ENCODE measurements around the gene APOBEC3B. TPM values are rescaled to one million over a fixed set of nuclear protein-coding genes. Genes with fewer than 3 reads are reported as not detected.
"Not testable (repeated sequence)": the region's sequence is repeated elsewhere in the genome, so short reads cannot be mapped to it uniquely, and the experiment has no call there.

APOBEC3B gene
- total RNA-seq, 2 experiments from 2014 or later, result not detected

DNA sequence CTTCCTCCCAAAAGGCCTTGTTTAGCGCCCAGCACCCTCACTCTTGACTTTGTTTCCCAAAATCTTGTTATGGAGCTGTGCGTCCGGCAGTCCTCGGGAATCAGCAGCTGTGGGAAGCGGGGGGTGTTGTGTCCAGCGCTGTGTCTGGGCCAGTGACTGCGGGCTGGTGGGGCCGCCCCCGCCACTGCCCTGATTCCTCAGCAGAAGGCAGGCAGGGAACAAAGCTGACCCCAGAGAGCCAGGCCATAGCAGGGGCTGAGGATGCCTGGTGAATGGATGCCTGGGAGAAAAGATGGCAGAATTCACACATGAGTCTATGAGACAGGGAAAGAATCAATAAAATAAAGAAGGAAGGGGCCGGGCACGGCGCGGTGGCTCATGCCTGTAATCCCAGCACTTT is 34.4 kb downstream of the APOBEC3B start:
- intact Hi-C loops (cut with DNase I, micrococcal nuclease), result loop anchor here in 1 of 2 experiments (5.0 kb wide), 1 partner anchor 61 kb away; the partner anchor contains the start of gene APOBEC3G
- TF ChIP-seq, protein P1, sequence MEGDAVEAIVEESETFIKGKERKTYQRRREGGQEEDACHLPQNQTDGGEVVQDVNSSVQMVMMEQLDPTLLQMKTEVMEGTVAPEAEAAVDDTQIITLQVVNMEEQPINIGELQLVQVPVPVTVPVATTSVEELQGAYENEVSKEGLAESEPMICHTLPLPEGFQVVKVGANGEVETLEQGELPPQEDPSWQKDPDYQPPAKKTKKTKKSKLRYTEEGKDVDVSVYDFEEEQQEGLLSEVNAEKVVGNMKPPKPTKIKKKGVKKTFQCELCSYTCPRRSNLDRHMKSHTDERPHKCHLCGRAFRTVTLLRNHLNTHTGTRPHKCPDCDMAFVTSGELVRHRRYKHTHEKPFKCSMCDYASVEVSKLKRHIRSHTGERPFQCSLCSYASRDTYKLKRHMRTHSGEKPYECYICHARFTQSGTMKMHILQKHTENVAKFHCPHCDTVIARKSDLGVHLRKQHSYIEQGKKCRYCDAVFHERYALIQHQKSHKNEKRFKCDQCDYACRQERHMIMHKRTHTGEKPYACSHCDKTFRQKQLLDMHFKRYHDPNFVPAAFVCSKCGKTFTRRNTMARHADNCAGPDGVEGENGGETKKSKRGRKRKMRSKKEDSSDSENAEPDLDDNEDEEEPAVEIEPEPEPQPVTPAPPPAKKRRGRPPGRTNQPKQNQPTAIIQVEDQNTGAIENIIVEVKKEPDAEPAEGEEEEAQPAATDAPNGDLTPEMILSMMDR (IDR thresholded peaks at IDR 0.05), result no peak
- Mint-ChIP-seq H3K4me3 (peak overlapping the region; percentile 20), H3K9me3 (no peaks in the 10 kb centered on the region), H3K36me3 (ENCODE audit: low read depth) (peaks cover 18% of the 10 kb centered on the region), H3K4me1 (ENCODE audit: low read depth) (peaks cover 59% of the 10 kb centered on the region), H3K27ac (no peak overlapping the region), H3K27me3 (no peaks in the 10 kb centered on the region)
- POLR2A ChIA-PET, result no interaction called here
- DNase-seq, result no peak
- CTCF ChIA-PET, result no interaction called here
- H3K9me3 ChIP-seq (ENCODE audit: control insufficient read depth in 1 of 2, insufficient read depth in 1 of 2, low read length in 2 of 2), result no peaks in the 10 kb centered on the region
- H3K4me3 ChIP-seq (ENCODE audit: low read length), result no peak overlapping the region
- H3K36me3 ChIP-seq (ENCODE audit: insufficient read depth, low read length), result peaks cover 10% of the 10 kb centered on the region
- H3K4me1 ChIP-seq (ENCODE audit: insufficient read depth, low read length), result peaks cover 58% of the 10 kb centered on the region
- no peak overlapping the region for H3K27ac ChIP-seq (ENCODE audit: low read depth in 1 of 2, low read length in 2 of 2)
- ATAC-seq (ENCODE audit: poor library complexity), result no peak
- H3K27me3 ChIP-seq (ENCODE audit: control insufficient read depth in 1 of 2, insufficient read depth in 2 of 2, low read length in 2 of 2), result no peaks in the 10 kb centered on the region

DNA sequence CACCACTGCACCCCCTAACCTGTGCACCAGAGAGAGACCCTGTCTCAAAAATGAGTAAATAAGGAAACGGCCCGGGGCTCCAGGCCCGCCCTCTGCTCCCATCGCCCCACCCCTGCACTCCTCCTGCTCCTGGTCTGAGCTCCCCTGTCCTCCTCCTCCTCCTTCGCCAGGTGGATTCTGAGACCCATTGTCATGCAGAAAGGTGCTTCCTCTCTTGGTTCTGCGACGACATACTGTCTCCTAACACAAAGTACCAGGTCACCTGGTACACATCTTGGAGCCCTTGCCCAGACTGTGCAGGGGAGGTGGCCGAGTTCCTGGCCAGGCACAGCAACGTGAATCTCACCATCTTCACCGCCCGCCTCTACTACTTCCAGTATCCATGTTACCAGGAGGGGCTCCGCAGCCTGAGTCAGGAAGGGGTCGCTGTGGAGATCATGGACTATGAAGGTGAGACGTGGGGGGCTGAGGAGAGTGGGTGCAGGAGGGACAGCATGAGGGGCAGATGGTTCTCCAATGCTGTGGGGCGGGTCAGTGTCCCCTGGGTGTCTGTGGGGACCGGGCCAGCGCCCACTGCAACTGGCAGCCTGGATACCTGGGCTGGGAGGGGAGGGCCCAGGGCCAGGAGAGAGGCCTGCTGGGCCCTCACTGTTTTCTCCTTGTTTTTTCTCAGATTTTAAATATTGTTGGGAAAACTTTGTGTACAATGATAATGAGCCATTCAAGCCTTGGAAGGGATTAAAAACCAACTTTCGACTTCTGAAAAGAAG is 35.6 kb downstream of the APOBEC3B start:
- H3K27ac Mint-ChIP-seq, result peak overlapping the region; percentile 67
- Histone ChIP-seq H3K4me3 (ENCODE audit: low read length) (no peak overlapping the region), H3K27me3 (ENCODE audit: control insufficient read depth in 1 of 2, insufficient read depth in 2 of 2, low read length in 2 of 2) (no peaks in the 10 kb centered on the region), H3K4me1 (ENCODE audit: insufficient read depth, low read length) (peaks cover 65% of the 10 kb centered on the region), H3K9me3 (ENCODE audit: control insufficient read depth in 1 of 2, insufficient read depth in 1 of 2, low read length in 2 of 2) (no peaks in the 10 kb centered on the region), H3K36me3 (ENCODE audit: insufficient read depth, low read length) (peaks cover 10% of the 10 kb centered on the region), H3K27ac (ENCODE audit: low read depth in 1 of 2, low read length in 2 of 2) (no peak overlapping the region)
- ChIA-PET POLR2A (no interaction called here), CTCF (no interaction called here)
- peak overlapping the region; percentile 45 for H3K4me3 Mint-ChIP-seq
- no peak for DNase-seq
- no peaks in the 10 kb centered on the region for H3K9me3 Mint-ChIP-seq
- H3K4me1 Mint-ChIP-seq (ENCODE audit: low read depth), result peaks cover 60% of the 10 kb centered on the region
- ATAC-seq (ENCODE audit: poor library complexity), result no peak
- peaks cover 27% of the 10 kb centered on the region for H3K36me3 Mint-ChIP-seq (ENCODE audit: low read depth)
- H3K27me3 Mint-ChIP-seq, result no peaks in the 10 kb centered on the region
- intact Hi-C loops (cut with DNase I, micrococcal nuclease), result loop anchor here in 1 of 2 experiments (5.0 kb wide), 1 partner anchor 60 kb away; the partner anchor contains the start of gene APOBEC3G
- TF ChIP-seq, protein P1 (IDR thresholded peaks at IDR 0.05), result no peak

DNA sequence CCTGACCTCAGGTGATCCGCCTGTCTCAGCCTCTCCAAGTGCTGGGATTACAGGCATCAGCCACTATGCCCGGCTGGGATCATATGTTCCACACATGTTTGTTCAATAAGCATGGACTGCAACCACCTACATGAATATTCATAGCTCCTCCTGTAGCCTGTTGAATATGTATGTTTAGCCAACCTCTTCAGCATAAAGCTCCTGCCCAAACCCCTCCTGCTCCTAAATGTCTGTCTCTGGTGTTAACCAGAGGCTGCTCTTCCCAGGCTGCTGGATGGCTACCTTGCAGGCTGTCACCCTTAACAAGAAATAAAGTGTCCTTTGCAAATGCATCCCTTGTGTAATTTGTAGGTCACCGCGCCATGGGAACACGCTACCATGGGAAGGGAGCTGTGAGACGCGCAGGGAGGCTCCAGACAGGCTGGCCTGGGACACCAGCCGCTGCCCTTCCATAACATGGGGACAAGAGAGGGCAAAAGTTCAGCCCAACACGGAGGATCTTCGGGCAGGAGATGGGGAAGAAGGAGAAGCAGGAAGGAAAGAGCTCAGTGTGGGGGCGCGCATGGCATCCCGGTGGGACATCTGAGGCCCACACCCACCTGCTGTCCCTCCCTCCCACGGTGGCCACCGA is 38.0 kb downstream of the APOBEC3B start:
- H3K27me3 ChIP-seq (ENCODE audit: control insufficient read depth in 1 of 2, insufficient read depth in 2 of 2, low read length in 2 of 2); CTCF ChIA-PET; H3K9me3 ChIP-seq (ENCODE audit: control insufficient read depth in 1 of 2, insufficient read depth in 1 of 2, low read length in 2 of 2); intact Hi-C loops (cut with DNase I, micrococcal nuclease); H3K9me3 Mint-ChIP-seq; DNase-seq; H3K27me3 Mint-ChIP-seq; ATAC-seq (ENCODE audit: poor library complexity): not testable (repeated sequence)
- POLR2A ChIA-PET, result interaction anchor here (0.6 kb wide), 1 partner anchor 105 kb away, joined by 3 read pairs; no protein-coding TSS in a partner anchor
- H3K4me3 ChIP-seq (ENCODE audit: low read length), result peak overlapping the region; percentile 79
- Mint-ChIP-seq H3K4me1 (ENCODE audit: low read depth) (peaks cover 54% of the 10 kb centered on the region), H3K27ac (peak overlapping the region; percentile 93), H3K36me3 (ENCODE audit: low read depth) (peaks cover 45% of the 10 kb centered on the region), H3K4me3 (peak overlapping the region; percentile 92)
- H3K36me3 ChIP-seq (ENCODE audit: insufficient read depth, low read length), result peaks cover 26% of the 10 kb centered on the region
- peak overlapping the region; percentile 13 to 48 for H3K27ac ChIP-seq (ENCODE audit: low read depth in 1 of 2, low read length in 2 of 2)
- peaks cover 67% of the 10 kb centered on the region for H3K4me1 ChIP-seq (ENCODE audit: insufficient read depth, low read length)

Data from CD4-positive, alpha-beta T cell (primary cell).